GM18873 (cell line): ENCODE results near the gene SIPA1.
"Not testable (repeated sequence)": the region's sequence is repeated elsewhere in the genome, so short reads cannot be mapped to it uniquely, and the experiment has no call there.

Experiments
- ATAC-seq: cut with Tn5 transposase; IDR thresholded peaks from one replicate; pipeline ENCODE4 v1.9.1; 2021; ENCODE audit warnings: mild to moderate bottlenecking, moderate library complexity, moderate number of reproducible peaks; ENCODE audit not compliant: unreplicated experiment, low FRiP score

Gene SIPA1

GRCh38 chr11:65620666-65621065, 17.2 kb upstream of the SIPA1 start:
- no peak for ATAC-seq

- no peak for ATAC-seq
These were observed 16.4 kb upstream of the SIPA1 start for GRCh38 chr11:65621460-65621859.

DNA sequence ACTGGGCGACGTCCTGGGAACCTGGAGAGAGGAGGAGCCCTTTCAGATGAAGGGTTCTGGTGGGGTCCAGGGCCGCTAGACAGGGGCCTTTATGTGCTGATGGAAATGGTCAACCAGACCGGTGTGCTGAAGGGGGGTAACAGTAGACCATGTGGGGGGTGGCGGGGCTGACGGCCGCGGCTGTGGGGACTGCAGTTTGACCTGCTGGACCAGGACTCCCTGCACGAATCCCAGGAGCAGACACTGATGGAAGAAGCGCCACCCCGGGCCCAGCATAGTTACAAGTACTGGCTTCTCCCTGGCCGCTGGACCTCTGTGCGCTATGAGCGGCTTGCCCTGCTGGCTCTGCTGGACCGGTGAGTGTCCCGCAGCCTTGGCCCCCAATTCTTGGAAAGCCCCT, 15.9 kb upstream of the SIPA1 start:
- no peak for ATAC-seq

- ATAC-seq = no peak
These were observed 14.7 kb upstream of the SIPA1 start for GRCh38 chr11:65623177-65623576.

- ATAC-seq = no peak
These were observed 13.9 kb upstream of the SIPA1 start for GRCh38 chr11:65623852-65624616.

DNA sequence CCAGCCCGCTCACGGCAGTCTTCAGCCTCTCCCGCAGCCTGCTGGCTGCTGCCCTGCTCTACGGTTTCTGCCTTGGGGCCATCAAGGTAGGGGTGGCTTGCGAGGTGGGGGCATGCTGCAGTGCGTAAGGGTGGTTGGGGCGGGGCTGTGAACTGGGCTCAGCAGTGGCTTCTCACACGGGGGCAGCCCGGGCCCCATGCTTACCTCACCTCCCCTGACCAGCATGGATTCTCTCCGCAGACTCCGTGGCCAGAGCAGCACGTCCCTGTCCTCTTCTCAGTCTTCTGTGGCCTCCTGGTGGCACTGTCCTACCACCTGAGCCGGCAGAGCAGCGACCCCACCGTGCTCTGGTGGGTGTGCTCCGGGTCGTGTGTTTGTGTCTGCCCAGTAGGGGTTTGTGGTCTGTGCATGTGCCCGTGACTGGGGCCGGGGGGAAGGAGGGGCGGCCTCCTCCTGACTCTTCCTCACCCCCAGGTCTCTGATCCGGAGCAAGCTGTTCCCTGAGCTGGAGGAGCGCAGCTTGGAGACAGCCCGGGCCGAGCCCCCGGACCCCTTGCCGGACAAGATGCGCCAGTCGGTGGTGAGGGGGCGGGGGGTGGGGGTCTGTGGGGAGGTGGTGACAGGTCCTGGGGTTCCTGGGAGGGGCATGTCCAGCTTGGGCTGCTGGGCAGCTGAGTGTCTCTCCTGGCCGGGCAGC, 12.8 kb upstream of the SIPA1 start:
- ATAC-seq = no peak

GRCh38 chr11:65625628-65626342, 12.1 kb upstream of the SIPA1 start:
- no peak for ATAC-seq

GRCh38 chr11:65627202-65627601, 10.7 kb upstream of the SIPA1 start:
- no peak for ATAC-seq

DNA sequence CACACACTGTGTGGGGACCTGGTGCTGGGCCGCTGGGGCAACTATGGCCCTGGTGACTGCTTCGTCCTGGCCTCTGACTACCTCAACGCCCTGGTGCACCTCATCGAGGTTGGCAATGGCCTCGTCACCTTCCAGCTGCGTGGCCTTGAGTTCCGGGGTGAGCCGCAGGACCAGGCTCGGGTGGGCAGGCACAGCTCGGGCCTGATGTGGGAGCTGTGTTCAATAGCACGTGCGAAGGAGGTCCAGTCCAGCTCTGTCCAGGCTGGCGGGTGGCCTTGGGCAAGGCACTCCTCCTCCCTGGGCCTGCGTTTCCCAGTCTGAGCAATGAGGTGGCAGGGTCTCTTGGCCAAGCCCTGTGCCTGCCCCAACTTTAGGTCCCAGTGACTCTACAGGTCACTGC, 8.3 kb upstream of the SIPA1 start:
- no peak for ATAC-seq

DNA sequence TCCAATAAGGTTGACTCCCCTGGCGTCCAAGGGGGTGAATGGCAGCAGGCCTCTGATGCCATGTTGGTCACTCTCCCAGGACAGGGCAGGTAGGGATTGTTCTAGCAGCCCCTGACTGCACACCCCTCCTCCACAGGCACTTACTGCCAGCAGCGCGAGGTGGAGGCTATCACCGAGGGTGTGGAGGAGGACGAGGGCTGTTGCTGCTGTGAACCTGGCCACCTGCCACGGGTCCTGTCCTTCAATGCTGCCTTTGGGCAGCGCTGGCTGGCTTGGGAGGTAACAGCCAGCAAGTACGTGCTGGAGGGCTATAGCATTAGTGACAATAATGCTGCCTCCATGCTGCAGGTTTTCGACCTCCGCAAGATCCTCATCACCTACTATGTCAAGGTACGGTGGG, 7.7 kb upstream of the SIPA1 start:
- ATAC-seq = no peak

GRCh38 chr11:65633390-65634108, 4.4 kb upstream of the SIPA1 start:
- ATAC-seq = no peak

DNA sequence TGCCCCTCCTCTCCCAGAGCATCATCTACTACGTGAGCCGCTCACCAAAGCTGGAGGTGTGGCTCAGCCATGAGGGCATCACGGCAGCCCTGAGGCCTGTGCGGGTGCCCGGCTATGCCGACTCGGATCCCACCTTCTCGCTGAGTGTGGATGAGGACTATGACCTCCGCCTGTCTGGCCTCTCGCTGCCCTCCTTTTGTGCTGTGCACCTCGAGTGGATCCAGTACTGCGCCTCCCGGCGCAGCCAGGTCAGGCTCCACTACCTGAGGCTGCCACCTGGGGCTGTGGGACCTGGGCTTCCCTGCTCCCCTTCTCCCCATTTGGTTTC, 3.8 kb upstream of the SIPA1 start:
- no peak for ATAC-seq

DNA sequence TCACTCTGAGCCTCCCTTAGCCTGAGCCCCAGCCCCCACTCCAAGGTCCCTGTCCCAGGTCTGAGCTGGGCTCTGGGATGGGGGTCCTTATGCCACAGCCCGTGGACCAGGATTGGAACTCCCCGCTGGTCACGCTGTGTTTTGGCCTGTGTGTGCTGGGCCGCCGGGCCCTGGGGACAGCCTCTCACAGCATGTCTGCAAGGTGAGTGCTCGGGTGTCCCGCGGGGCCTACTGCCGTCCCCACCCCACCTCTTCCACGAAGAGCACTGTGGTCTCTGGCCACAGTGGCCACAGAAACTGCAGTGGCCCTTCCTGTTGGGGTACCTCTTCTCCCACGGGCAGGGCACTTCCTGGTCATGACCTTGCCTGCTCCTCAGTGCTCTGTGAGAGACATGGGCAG, 3.5 kb upstream of the SIPA1 start:
- no peak for ATAC-seq

- ATAC-seq = no peak
These were observed 2.8 kb upstream of the SIPA1 start for GRCh38 chr11:65634905-65635731.

- no peak for ATAC-seq
These were observed 1.5 kb upstream of the SIPA1 start for GRCh38 chr11:65636108-65637031.

GRCh38 chr11:65637032-65637557, 806 bp upstream of the SIPA1 start:
- ATAC-seq = no peak

- ATAC-seq = not testable (repeated sequence)
These were observed 1.3 kb downstream of the SIPA1 start for GRCh38 chr11:65639228-65639597.

DNA sequence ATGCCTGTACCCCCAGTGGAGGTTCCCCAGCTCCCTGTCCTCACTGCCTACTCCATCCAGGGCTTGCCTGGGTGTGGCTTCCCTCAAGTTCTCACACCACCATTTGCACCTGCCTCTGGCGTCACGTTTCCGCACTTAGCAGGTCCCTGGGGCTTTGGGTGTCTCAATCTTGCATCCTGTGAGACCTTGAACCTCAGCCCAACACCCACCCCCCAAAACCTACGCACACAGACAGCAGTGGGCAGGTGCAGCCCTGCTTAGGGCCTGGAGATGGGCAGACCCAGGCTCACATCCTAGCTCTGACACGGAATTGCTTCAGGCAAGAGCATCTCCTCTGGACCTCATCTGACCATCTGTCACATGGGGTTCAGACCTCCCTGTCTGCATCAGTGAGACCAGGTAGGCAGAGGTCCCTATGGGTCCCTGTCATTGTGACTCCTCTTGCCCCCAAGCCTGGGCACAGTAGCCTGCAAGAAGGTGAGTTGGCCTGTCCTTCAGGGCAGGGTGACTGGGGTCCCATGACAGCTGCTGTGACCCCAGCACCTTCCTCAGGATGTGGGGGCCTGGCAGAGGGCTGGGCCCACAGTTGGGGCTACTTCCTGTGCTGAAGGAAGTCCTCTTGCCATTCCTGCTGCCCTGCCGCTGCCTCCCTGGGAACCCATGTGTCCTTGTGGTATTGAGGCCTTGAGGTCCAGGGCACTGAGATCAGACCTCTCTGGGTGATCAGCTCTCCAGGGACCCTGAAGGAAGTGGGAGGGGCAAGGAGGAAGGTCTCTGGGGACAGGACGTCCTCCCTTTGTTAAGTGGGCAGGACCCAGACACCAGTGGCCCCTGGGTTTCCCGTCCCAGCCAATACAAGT, 2.0 kb downstream of the SIPA1 start:
- no peak for ATAC-seq
